NCI-H69 (cell line): ENCODE data around the gene STK32C.

ENCODE experiments used
- DNase-seq: peaks from one replicate; lab custom pipeline; 2025; lab: John Stamatoyannopoulos, UW

STK32C gene

DNA sequence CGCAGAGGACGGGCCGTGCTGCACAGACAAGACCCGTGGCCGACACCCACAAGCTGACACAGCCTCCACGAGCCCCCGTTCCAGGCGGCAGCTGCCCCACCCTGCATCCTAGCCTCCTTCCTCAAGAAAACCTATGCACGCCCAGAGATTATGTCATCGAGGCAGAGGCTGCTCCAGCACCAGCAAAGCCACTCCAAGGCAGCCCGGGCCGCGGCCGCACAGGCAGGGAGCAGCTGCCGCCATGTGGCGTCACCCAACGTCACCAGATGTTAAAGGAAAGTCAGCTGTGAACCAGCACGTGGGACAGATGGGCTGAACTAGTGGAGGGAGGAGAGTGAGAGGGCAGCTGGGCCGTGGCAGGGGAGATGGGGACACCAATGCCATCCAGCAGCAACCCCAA is 59.8 kb downstream of the STK32C start:
- DNase-seq: no peak

DNA sequence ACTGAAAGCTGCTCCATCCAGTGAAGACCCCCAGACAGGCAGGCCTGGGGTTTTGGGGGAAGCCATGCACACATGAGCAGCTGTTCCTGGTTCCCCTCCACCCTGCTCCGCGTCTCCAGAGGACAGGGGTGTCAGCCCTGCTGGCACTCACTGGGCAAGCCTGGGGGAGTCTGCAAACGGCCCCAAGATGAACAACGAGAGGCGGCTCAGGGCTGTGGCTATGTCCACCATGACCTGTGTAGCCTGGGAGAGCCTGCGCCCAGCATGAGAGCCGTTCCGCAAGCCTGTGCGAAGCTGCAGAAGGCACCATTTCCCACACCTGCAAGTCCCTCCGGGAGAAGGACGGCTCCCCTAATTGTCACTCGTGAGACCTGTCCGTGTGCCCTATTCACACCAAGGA is 61.5 kb downstream of the STK32C start:
- no peak for DNase-seq

DNA sequence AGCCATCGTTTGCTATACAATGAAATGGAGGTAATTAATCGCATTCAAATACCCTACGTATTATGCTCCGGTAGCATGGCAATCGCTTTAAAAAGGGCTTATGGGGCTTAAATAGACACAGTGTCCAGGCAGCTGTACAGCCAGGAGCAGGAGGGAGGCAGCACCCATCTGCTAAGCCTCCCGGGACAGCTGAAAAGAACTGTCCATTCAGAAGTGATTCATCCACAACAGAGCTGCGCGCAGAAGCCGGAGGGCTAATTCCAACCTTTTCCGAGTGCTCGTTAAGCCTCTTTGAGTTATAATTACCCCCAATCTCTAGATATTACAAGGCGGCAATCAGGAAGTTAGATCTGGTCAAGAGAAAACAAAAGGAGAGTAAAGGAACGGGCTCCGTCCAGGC is 62.7 kb downstream of the STK32C start:
- no peak for DNase-seq

DNA sequence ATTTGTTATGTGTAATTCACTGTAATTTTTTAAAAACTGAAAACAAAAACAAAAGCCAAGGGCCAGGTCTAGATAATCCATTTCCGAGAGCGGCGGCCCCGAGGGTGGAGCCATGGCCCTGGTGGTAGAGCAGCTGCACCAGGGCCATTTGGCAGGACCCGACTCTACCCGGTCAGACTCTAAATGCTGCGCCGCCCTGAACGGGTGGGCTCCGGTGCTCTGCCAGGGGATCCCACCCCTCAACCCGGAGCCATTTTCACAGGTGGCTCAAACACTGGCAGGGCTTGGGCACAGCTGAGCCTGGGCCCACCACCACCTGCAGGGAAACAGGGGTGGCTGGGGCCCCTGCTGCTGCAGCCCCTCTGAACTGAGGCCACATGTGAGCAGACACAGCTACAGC is 64.1 kb downstream of the STK32C start:
- DNase-seq: no peak

DNA sequence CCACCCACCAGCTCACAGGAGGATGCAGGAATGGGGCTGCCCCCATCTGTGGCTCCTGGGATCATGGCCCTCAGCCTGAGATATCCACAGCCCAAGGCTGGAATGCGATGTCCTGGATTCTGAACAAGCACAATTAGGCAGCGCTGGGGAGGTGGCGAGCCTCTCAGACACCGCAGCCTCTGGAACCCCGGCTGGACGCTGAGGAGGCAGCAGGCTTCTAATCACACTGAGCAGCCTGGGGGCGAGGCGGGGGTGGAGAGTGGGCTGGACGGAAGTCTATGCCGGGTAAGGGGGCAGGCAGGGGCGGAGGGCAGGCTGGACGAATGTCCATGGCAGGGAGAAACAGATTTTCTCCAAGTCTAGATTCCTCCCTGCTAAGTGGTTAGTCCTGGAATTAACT is 64.6 kb downstream of the STK32C start:
- no peak for DNase-seq

DNA sequence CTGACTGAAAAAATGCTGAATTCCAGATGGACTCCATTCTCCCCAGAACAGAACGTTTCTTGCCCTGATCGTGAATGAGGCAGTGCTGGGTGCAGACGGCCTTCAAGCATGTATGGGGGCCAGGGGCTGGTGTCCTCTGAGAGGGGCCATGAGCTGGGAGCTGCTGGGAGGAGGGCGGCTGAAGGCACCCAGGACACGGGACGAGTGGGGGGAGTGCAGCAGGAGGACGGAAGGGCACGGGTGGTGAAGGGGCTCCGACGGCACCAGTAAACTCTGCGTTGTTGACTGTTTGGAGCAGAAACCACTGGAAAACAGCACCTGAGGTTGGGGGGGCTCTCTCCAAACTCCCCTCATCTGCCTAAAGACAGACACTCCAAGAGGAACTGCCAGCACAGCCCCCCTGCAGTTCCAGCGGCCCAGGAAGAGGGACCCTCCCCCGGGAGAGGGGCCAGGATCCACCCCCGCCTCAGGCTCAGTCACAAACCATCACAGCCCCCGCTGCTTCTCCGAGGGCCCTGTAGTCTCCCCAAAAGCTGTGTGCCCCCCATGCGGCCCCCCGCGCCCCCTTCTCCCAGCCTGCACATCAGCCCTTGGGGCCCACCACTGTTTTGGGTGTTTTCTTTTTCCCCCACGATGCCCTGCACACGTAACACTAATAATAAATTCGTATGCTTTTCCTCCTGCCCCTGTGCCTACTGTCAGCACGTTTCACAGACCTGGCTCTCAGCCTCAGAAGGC is 65.5 kb downstream of the STK32C start:
- no peak for DNase-seq

DNA sequence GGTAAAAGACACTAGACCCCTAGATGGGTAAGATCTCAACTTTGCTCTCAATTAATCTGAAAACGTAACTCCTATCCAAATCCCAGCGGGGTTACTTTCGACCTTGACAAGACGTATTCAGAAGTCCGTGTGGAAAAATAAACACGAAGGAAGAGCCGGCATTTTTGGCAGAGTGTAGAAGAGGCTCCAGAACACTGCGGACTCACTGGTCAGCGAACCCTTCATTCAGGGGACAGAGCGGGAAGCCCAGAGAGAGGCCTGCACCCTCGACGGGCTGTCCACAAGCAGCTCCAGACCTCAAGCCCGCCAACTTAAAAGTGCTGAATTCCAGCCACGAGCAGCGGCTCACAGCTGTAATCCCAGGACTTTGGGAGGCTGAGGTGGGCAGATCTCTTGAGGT is 66.3 kb downstream of the STK32C start:
- no peak for DNase-seq

DNA sequence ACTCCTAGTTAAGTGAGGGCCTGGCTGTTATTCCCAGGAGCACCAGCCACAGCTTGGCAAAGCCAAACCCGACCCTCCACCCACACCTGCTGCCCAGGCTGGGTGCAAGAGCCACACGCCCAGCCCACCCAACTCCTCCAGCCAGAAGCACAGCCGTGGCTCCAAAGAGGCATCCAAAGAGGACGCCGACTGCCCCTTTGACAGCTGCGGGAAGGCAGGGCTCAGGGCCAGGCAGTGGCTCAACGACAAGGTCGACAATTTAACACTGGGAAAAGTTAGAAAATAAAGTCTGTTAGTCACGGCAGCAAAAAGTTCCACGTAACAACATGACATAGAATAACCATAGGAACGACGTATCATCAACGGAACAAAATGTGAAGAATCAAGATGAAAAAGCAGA is 66.7 kb downstream of the STK32C start:
- no peak for DNase-seq

DNA sequence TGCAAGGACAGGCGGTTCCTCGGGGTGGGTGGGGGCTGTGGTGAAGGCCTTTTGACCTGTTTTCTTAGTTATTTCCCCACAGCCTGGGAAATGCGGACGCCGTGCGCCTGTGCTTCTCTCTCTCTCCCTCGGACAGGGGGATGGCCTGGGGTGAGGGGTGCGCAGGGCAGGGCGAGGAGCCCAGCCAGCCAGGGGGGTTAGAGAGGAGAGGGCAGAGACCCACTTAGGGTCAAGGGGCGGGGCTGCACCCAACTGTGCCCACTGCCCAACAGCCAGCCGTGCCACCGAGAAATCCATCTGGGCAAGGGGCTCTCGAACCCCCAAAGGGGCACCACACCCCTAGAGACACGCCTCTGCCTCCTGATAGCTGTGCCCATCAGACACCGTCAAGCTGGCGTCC is 67.2 kb downstream of the STK32C start:
- DNase-seq: no peak

DNA sequence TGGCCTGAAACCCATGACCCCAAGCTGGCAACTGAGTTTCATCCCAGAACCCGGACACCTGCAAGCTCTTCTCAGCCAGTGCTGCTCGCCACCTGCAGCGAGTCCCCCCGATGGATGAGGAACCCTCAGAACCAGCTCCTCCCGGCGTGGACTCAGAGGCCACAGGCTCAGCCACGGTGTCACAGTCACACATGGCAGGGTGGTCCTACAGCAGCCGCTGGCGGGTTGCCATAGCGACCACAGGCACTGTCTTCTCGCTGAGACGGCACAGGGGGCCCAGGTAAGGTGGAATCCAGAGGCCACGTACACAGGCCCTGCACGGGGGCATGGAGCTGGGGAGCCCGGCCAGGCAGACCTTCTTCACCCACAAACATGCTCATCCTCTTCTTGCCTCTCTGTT is 67.6 kb downstream of the STK32C start:
- DNase-seq: no peak

DNA sequence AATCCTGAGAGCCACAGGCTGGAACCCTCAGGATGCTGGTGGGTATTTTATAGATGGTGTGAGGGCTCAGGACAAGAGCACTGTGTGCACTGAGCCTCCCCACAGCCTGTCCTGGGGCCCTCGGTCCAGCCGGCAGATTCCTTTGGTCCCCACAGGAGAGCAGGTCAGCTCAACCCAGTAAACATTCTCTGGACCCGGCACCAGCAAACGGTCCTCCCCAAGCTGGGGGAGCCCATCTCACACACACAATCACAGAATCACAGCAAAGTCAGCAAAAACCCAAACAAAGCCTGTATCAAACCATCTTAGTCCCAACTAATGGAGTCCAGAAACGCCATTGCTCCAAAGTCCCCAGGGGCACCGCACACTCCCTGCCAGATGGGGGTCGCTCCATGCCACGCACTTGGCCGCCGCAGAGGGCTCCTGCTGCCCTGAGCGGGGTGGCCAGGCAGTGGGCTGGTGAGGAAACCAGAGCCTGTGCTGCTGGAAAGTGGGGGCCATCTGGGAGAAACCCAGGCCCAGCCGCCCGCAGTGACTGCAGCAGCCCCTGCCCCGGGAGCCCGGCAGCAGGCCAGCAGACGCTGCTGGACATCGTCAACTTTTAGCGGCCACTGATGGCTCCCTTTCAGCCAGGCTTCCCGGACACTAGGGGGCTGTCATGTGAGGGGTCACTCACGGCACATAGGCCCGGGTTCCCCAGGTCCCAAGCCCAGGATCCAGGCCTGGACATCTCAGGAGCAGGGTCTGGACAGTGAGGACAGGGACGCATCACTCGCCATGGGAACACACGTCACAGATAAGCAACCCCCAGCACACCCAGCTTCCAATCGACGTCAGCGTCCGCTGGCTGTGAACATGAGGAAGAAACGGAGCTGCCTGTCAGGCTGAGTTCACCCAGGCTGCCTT is 68.4 kb downstream of the STK32C start:
- no peak for DNase-seq

DNA sequence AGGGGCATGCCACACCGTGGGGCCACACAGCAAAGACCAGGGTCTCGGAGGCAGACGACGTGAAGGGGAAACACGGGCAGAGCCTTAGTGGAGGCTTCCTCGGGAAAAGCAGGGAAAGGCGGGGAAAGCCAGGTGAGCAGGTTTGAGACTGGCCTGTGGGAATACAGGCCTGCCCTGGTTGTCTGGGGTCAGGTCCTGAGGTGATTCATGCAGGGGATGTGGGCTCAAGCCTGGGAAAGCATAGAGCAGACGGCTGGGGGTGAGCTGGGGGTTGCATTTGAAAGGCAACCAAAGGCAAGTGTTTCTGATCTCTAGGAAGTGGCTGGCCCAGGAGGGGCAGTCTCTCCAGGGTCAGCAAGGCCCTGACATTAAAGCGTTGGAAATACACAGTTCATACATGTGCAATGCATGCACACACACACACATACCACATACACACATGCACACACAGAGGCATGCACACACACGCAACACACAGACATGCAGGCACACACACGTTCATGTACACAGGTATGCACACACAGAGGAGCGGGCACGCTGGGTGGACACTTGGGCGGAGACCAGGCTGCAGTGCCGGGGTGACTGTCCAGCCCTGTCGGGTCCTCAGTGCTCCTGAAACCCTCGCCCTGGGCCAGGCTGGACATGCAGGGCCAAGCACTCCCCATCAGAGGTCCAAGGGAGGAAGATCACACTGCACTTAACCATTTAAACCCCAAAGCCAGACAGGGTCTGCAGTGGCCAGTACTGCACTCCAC is 69.2 kb downstream of the STK32C start:
- DNase-seq: no peak

DNA sequence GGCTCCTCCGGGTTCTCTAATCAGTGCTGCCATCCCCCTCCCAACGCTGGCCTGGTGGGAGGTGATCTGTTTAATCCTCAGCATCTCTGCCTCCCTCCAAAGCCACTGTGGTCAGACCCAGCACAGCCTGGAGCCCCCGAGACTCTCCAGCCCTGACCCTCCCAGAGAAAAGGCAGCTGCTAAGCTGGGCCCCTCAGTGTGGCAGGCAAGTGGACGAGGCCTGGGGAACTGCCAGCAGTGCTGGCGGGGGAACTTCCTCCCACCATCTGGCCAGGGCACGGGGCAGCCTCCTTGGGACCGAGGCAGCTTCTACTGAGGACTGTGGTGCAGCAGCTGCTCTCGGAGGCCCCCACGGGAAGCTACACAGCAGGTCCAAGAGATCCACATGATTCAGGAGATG is 69.9 kb downstream of the STK32C start:
- no peak for DNase-seq

DNA sequence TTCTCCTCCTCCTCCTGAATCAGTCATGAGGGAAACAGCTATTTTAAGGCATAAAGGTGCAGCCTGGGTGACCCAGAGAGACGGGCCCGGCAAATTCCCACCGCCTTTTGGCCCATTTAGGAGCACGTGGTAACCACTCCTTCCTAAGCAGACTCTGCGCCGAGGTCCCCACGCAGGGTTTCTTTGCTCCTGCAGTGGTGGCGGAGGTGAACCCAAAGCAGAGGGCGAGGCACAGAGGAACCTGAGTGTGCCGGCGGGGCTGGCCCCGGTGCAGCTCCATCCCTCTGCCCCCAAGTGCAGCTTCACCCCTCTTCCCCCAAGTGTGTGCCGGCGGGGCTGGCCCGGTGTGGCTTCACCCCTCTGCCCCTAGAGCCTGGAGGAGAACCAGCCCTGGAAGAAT is 70.4 kb downstream of the STK32C start:
- no peak for DNase-seq

DNA sequence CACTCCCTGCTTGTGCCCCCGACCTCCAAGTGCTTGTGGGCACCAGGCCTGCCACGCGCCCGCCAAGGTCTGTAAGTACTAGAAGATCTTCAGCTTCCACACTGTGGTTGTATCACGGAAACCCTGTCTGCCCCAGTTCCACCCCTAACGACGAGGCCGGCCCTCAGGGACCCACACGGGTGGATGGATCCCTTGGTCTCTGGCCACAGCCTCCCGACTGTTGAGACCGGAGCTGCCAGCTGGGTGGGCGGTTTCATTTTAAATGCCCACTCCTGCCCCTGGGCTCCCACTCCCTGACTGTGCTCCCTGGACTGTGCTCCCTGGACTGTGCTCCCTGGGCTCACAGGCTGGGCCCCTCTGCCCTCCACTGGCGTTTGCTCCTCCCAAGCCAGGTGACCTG is 70.9 kb downstream of the STK32C start:
- DNase-seq: no peak

DNA sequence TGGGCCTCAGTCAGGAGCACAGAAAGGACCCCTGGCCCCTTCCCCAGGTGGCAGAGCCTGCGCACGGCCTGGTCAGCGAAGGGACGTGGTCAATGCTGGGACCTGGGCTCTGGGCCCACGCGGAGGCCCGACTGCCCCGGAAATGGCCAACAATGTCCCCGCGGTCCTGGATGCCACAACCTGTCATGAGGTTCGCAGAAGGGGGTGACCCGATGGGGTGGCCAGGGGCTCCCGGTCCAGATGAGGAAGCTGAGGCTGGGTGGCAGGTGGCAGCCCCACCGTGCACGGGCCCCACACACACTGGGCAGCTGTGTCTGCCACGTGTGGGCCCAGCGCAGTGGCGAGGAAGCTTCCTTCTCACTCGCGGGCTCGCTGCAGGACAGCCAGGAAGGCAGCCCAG is 71.6 kb downstream of the STK32C start:
- no peak for DNase-seq

DNA sequence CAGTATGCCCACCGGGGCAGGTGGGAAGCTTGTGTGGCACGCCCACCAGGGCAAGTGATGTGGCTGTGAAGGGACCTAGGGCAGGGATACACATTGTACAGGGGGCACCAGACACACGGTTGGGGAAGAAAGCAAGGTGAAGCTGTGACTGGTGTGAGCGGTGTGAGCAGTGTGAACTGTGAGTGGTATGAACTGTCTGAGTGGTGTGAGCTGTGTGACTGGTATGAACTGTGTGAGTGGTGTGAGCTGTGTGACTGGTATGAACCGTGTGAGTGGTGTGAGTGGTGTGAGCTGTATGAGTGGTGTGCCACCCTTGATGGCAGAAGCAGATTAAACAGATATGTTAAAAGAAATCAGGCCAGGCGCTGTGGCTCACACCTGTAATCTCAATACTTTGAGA is 72.9 kb downstream of the STK32C start:
- DNase-seq: no peak

DNA sequence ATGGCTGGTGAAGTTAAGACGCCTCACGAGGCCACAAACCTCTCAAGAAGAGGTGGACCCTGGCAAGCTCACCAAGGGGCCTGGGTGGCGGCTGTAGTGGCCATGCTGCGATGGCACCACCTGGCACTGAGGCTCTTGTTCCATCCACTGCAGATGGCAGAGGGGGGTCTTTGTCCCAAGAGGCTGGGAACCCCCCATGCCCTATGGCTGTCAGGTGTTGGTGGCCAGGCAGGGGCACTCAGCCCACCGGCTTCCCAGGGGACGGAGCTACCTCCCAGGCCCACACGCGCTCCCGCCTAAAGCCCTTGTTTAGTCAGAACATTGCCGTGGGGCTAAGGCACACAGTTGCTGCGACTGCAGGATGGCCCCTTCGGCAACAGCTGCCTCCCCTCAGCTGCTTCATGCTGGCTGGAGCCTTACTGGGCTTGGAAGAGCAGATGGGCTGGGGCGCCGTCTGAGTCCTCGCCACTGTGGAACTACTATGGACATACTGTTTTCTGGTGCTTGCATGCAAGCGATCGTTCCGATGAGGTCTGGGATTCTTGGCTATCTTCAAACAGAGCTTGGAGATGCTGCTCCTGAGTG is 74.2 kb downstream of the STK32C start:
- DNase-seq: no peak

DNA sequence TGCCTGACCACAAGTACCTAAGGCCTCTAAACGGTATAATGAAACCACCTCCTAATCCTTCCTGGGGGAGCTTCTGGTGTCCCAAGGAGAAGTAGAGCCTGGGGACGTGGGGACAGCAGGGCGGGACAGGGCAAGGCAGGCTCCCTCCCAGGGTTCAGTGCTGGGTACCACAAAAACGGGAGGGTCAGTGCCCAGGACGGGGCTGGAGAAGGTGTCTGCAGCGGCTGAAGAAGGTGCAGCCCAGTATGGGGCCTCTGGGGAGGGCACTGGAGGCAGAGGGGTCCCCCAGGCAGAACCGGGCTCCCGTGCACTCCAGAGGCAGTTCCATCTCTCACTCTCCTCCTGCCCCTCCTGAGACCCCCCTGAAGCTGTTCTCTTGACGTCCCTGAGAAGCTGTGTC is 74.8 kb downstream of the STK32C start:
- no peak for DNase-seq

DNA sequence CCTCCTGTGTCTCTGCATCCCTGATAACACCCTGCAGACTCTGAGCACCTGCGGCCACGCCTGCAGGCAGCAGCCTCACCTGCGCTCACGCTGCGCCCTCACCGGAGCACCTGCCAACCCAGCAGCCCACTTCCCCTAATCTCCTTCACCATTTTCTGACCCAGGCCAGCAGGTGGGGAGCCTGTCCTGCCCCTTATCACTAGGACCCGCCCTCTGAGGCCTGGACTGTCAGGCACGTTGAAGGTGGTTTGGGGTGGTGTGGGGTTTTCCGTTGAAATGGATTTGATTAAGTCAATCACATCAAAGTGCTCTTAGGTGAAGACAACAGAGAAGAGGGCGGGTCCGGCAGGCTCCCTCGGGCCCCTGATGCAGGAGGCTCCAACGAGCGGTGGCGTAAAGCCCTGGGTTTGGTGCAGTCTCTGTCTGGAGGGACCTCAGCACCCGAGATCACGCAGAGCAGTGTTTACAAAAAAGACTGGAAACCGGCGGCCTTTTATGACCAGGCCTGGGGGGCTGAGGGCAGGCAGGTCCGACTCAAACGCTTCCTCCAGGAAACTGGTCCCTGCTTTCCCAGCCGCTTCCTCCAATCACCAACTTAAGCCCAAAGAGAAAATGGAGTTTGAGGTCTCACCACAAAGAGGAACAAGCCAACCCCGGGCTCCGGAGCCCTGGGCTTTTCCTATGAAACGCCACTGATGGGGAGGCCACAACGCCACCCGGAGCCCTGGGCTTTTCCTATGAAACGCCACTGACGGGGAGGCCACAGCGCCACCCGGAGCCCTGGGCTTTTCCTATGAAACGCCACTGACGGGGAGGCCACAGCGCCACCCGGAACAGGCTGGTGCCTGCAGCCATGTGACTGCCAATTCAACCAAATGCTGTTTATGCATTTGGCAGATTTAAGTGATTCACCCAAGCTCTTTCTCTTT is 75.5 kb downstream of the STK32C start:
- peak; percentile 65 for DNase-seq

DNA sequence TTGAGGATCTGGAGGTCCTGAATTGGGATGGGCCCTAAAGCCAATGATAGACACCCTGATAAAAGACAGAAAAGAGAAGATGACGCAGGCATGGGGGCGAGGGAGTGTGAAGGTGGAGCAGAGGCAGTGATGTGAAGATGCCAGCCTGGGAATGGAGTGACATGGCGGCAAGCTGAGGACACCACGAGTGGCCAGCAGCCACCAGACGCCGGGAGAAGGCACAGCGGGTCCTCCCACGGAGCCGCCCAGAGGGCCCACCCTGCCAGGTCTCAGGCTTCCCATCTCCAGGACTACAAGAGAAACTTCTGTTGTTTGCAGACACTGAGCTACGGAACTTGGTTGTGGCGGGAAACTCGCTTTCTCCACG is 76.1 kb downstream of the STK32C start:
- no peak for DNase-seq
